Measurements from ENCODE around the gene PCDH9.

PCDH9 gene

DNA sequence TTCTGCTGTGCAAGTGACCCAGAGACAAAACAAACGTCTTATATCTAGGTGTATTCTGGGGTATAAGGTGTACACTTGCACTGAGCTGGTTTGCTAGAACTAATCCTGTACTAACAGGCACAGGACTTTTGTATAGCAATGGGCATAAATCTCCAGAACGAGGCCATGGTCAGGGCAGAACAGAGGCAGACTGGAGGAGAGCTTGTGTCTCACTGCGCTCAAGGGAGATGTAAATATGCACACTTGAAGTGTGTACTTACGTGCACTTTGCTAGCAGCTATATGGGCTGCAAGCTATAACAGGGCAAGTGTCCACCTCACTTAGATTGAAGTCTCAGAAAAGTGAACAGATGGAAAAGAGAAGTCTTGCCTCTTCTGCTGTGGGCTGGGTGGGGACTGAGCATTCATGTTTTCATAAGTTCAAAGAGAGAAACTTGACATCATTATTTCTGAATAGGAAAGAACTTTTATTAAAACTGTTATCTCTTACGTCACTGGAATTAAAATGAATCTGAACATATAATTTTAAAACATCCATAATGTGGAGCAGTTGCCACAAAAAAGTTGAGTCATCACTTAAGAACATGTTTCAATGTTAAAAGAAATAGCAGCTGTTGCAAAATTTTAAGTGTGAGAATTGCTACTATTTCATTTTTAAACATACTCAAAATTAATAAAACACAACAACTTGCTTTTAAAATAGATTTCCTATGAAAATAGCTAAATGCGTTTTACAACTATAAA, 888.3 kb downstream of the PCDH9 start:
- Histone ChIP-seq H3K56ac (ENCODE audit: low read length) (no peak overlapping the region), H3K4ac (ENCODE audit: low read depth, low read length) (no peak overlapping the region), H2BK15ac (replicated peaks; ENCODE audit: low read depth) (no peak overlapping the region), H3K9ac (ENCODE audit: low read length) (no peak overlapping the region), H4K8ac (ENCODE audit: low read depth, low read length) (no peak overlapping the region), H2AK5ac (ENCODE audit: low read length) (no peak overlapping the region), H3K4me1 (ENCODE audit: control insufficient read depth, low read depth, low read length) (no peaks in the 10 kb centered on the region), H3K36me3 (ENCODE audit: control insufficient read depth, insufficient read depth, low read length) (no peaks in the 10 kb centered on the region), H3K23ac (ENCODE audit: low read length) (no peak overlapping the region), H3K18ac (ENCODE audit: low read length) (no peak overlapping the region), H2BK120ac (ENCODE audit: low read depth, low read length) (no peak overlapping the region), H3K27me3 (ENCODE audit: insufficient read depth, low read length, poor library complexity) (no peaks in the 10 kb centered on the region), H3K79me2 (ENCODE audit: control insufficient read depth, insufficient read depth, low read length) (no peaks in the 10 kb centered on the region), H3K79me1 (ENCODE audit: low read length) (no peaks in the 10 kb centered on the region), H3K27ac (ENCODE audit: low read depth, low read length) (no peak overlapping the region), H2BK5ac (ENCODE audit: low read length) (no peak overlapping the region), H3K4me2 (ENCODE audit: low read length) (no peak overlapping the region), H3K4me3 (ENCODE audit: low read length) (no peak overlapping the region), H4K5ac (ENCODE audit: low read length) (no peak overlapping the region)
- 100% methylated on average over 1 of the region's 6 CpGs for WGBS (ENCODE audit: extremely low coverage, insufficient coverage, low lambda C conversion rate)
- DNase-seq: no peak

DNA sequence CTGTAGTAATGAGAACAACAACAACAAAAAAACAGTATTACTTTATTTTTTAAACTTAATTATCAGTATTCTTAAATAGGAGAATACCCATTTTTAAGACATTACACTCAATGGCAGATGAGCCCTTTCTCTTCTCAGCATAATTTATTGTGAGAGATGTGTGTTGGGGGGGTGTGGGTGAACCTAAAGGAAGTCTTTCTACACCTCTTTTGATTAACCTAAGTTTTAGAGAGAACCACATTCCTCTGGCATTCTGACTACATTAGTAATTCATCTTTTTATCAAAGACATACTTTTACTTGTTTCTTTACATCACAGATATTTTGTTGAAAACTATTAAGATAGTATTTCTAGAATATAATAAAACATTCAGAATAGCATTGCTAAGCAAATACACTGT, 890.9 kb downstream of the PCDH9 start:
- H4K8ac ChIP-seq (ENCODE audit: low read depth, low read length): no peak overlapping the region
- no peaks in the 10 kb centered on the region for H3K36me3 ChIP-seq (ENCODE audit: control insufficient read depth, insufficient read depth, low read length)
- no peak overlapping the region for H2AK5ac ChIP-seq (ENCODE audit: low read length)
- H3K23ac ChIP-seq (ENCODE audit: low read length): no peak overlapping the region
- H3K9ac ChIP-seq (ENCODE audit: low read length): no peak overlapping the region
- H3K4ac ChIP-seq (ENCODE audit: low read depth, low read length): no peak overlapping the region
- H3K56ac ChIP-seq (ENCODE audit: low read length): no peak overlapping the region
- H3K79me1 ChIP-seq (ENCODE audit: low read length): no peaks in the 10 kb centered on the region
- H4K5ac ChIP-seq (ENCODE audit: low read length): no peak overlapping the region
- no peak overlapping the region for H2BK5ac ChIP-seq (ENCODE audit: low read length)
- no peak overlapping the region for H3K4me2 ChIP-seq (ENCODE audit: low read length)
- no peak overlapping the region for H3K18ac ChIP-seq (ENCODE audit: low read length)
- no peaks in the 10 kb centered on the region for H3K79me2 ChIP-seq (ENCODE audit: control insufficient read depth, insufficient read depth, low read length)
- no peaks in the 10 kb centered on the region for H3K27me3 ChIP-seq (ENCODE audit: insufficient read depth, low read length, poor library complexity)
- no peak overlapping the region for H3K27ac ChIP-seq (ENCODE audit: low read depth, low read length)
- H2BK120ac ChIP-seq (ENCODE audit: low read depth, low read length): no peak overlapping the region
- H3K4me1 ChIP-seq (ENCODE audit: control insufficient read depth, low read depth, low read length): no peaks in the 10 kb centered on the region
- no peak overlapping the region for H3K4me3 ChIP-seq (ENCODE audit: low read length)
- no peak overlapping the region for H2BK15ac ChIP-seq (replicated peaks; ENCODE audit: low read depth)
- no peak for DNase-seq

DNA sequence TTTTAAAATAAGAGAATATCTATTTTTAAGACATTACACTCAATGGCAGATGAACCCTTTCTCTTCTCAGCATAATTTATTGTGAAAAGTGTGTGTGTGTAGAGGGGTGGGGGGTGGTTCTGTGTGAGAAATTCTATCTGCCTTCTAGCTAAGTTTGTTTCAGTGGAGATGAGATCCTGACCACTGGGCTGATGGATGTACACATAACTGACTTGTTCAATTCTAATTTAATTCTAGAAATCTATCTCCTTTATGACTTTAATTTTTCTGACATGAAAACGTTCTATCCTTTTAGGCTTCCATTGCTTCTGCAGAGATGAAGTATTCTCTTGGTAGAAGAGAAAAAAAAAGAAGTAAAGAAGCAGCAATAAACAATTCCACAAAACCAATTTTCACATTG, 891.6 kb downstream of the PCDH9 start:
- Histone ChIP-seq H3K18ac (ENCODE audit: low read length) (no peak overlapping the region), H2BK120ac (ENCODE audit: low read depth, low read length) (no peak overlapping the region), H3K4me2 (ENCODE audit: low read length) (no peak overlapping the region), H3K4me1 (ENCODE audit: control insufficient read depth, low read depth, low read length) (no peaks in the 10 kb centered on the region), H3K79me2 (ENCODE audit: control insufficient read depth, insufficient read depth, low read length) (no peaks in the 10 kb centered on the region), H2BK15ac (replicated peaks; ENCODE audit: low read depth) (no peak overlapping the region), H3K36me3 (ENCODE audit: control insufficient read depth, insufficient read depth, low read length) (no peaks in the 10 kb centered on the region), H3K79me1 (ENCODE audit: low read length) (no peaks in the 10 kb centered on the region), H3K4ac (ENCODE audit: low read depth, low read length) (no peak overlapping the region), H3K27ac (ENCODE audit: low read depth, low read length) (no peak overlapping the region), H3K23ac (ENCODE audit: low read length) (no peak overlapping the region), H3K27me3 (ENCODE audit: insufficient read depth, low read length, poor library complexity) (no peaks in the 10 kb centered on the region), H4K8ac (ENCODE audit: low read depth, low read length) (no peak overlapping the region), H3K56ac (ENCODE audit: low read length) (no peak overlapping the region), H3K9ac (ENCODE audit: low read length) (no peak overlapping the region), H3K4me3 (ENCODE audit: low read length) (no peak overlapping the region), H2BK5ac (ENCODE audit: low read length) (no peak overlapping the region), H4K5ac (ENCODE audit: low read length) (no peak overlapping the region), H2AK5ac (ENCODE audit: low read length) (no peak overlapping the region)
- WGBS (ENCODE audit: extremely low coverage, insufficient coverage, low lambda C conversion rate): no CpG with 5 or more reads among the region's 1 CpG
- no peak for DNase-seq

DNA sequence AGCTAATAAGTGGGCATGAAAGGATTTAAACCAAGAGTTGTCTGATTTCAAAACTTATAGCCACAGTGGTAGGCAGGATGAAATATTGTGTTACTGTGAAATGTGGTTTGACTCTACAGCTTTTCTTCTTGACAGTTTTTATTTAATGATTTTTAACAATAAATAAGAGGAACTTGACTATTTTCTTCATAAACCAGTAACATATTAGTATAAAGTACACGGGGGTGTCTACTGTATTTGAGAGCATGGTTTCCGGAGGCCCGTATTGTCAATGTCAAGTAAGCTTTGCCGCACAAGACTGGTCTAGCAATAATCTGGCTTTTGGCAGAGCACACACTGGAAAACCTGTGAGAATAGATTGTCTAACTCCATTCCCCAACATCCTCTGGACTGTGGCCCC, 894.5 kb downstream of the PCDH9 start:
- Histone ChIP-seq H3K4me1 (ENCODE audit: control insufficient read depth, low read depth, low read length) (no peaks in the 10 kb centered on the region), H2AK5ac (ENCODE audit: low read length) (no peak overlapping the region), H2BK120ac (ENCODE audit: low read depth, low read length) (no peak overlapping the region), H3K4ac (ENCODE audit: low read depth, low read length) (no peak overlapping the region), H3K56ac (ENCODE audit: low read length) (no peak overlapping the region), H4K5ac (ENCODE audit: low read length) (no peak overlapping the region), H3K9ac (ENCODE audit: low read length) (no peak overlapping the region), H2BK5ac (ENCODE audit: low read length) (no peak overlapping the region), H3K79me2 (ENCODE audit: control insufficient read depth, insufficient read depth, low read length) (no peaks in the 10 kb centered on the region), H3K79me1 (ENCODE audit: low read length) (no peaks in the 10 kb centered on the region), H4K8ac (ENCODE audit: low read depth, low read length) (no peak overlapping the region), H3K27ac (ENCODE audit: low read depth, low read length) (no peak overlapping the region), H3K27me3 (ENCODE audit: insufficient read depth, low read length, poor library complexity) (no peaks in the 10 kb centered on the region), H3K23ac (ENCODE audit: low read length) (no peak overlapping the region), H3K4me2 (ENCODE audit: low read length) (no peak overlapping the region), H3K4me3 (ENCODE audit: low read length) (no peak overlapping the region), H3K18ac (ENCODE audit: low read length) (no peak overlapping the region), H3K36me3 (ENCODE audit: control insufficient read depth, insufficient read depth, low read length) (no peaks in the 10 kb centered on the region), H2BK15ac (replicated peaks; ENCODE audit: low read depth) (no peak overlapping the region)
- WGBS (ENCODE audit: extremely low coverage, insufficient coverage, low lambda C conversion rate): no CpG with 5 or more reads among the region's 4 CpGs
- DNase-seq: no peak

DNA sequence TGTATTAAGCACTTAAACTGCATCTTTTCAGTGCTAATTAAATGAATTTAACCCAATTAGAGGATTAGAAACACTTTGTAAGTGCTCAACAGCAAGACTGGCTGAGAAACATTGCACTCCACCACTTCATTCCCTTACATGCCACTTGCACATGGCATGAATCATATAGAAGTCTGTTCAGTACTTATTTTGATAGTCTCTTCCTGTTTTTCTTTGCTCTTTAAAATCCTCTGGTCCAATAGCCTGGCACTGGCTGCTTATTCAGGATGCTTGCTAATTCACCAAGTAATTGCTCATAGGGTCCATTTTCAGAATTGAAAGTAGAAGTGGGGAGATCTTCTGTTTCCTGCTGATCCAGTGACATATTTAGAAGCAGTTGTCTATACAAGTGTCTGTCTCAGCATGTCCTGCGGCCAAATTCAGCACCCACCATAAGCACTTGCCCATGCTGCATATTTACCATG, 900.1 kb downstream of the PCDH9 start:
- H3K4me3 ChIP-seq (ENCODE audit: low read length): no peak overlapping the region
- H2AK5ac ChIP-seq (ENCODE audit: low read length): no peak overlapping the region
- H3K79me2 ChIP-seq (ENCODE audit: control insufficient read depth, insufficient read depth, low read length): no peaks in the 10 kb centered on the region
- H3K23ac ChIP-seq (ENCODE audit: low read length): no peak overlapping the region
- no peak overlapping the region for H2BK15ac ChIP-seq (replicated peaks; ENCODE audit: low read depth)
- H3K36me3 ChIP-seq (ENCODE audit: control insufficient read depth, insufficient read depth, low read length): no peaks in the 10 kb centered on the region
- no peak overlapping the region for H2BK5ac ChIP-seq (ENCODE audit: low read length)
- H4K5ac ChIP-seq (ENCODE audit: low read length): no peak overlapping the region
- H3K4me2 ChIP-seq (ENCODE audit: low read length): no peak overlapping the region
- H3K27me3 ChIP-seq (ENCODE audit: insufficient read depth, low read length, poor library complexity): no peaks in the 10 kb centered on the region
- no peak overlapping the region for H2BK120ac ChIP-seq (ENCODE audit: low read depth, low read length)
- H3K18ac ChIP-seq (ENCODE audit: low read length): no peak overlapping the region
- no peak for DNase-seq
- no CpG with 5 or more reads among the region's 1 CpG for WGBS (ENCODE audit: extremely low coverage, insufficient coverage, low lambda C conversion rate)
- H3K27ac ChIP-seq (ENCODE audit: low read depth, low read length): no peak overlapping the region
- no peak overlapping the region for H3K4ac ChIP-seq (ENCODE audit: low read depth, low read length)
- no peak overlapping the region for H3K56ac ChIP-seq (ENCODE audit: low read length)
- H4K8ac ChIP-seq (ENCODE audit: low read depth, low read length): no peak overlapping the region
- H3K4me1 ChIP-seq (ENCODE audit: control insufficient read depth, low read depth, low read length): no peaks in the 10 kb centered on the region
- no peak overlapping the region for H3K9ac ChIP-seq (ENCODE audit: low read length)
- no peaks in the 10 kb centered on the region for H3K79me1 ChIP-seq (ENCODE audit: low read length)

DNA sequence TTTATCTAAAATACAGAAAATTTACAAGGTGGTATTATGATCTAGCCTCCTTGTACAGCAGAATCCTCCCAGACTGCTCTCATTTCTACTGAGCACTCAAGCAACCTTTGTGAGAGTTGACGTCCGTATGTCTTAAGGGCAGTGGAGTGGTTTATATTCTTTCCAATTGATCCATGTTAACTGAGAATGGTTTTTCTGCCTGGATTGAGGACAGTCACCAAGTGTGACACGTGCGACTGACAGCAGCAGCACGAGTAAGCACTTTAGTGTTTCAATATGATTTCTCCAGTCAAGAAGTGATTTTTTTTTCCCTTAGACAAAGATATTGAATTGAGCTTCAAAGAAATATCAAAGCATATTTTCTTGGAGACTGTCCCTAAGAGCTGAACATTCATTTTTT, 901.7 kb downstream of the PCDH9 start:
- Histone ChIP-seq H3K4me1 (ENCODE audit: control insufficient read depth, low read depth, low read length) (no peaks in the 10 kb centered on the region), H2AK5ac (ENCODE audit: low read length) (no peak overlapping the region), H3K4ac (ENCODE audit: low read depth, low read length) (no peak overlapping the region), H3K79me2 (ENCODE audit: control insufficient read depth, insufficient read depth, low read length) (no peaks in the 10 kb centered on the region), H3K4me2 (ENCODE audit: low read length) (no peak overlapping the region), H2BK120ac (ENCODE audit: low read depth, low read length) (no peak overlapping the region), H3K23ac (ENCODE audit: low read length) (no peak overlapping the region), H3K18ac (ENCODE audit: low read length) (no peak overlapping the region), H3K79me1 (ENCODE audit: low read length) (no peaks in the 10 kb centered on the region), H3K27me3 (ENCODE audit: insufficient read depth, low read length, poor library complexity) (no peaks in the 10 kb centered on the region), H2BK15ac (replicated peaks; ENCODE audit: low read depth) (no peak overlapping the region), H4K8ac (ENCODE audit: low read depth, low read length) (no peak overlapping the region), H2BK5ac (ENCODE audit: low read length) (no peak overlapping the region), H3K56ac (ENCODE audit: low read length) (no peak overlapping the region), H3K27ac (ENCODE audit: low read depth, low read length) (no peak overlapping the region), H4K5ac (ENCODE audit: low read length) (no peak overlapping the region), H3K9ac (ENCODE audit: low read length) (no peak overlapping the region), H3K36me3 (ENCODE audit: control insufficient read depth, insufficient read depth, low read length) (no peaks in the 10 kb centered on the region), H3K4me3 (ENCODE audit: low read length) (no peak overlapping the region)
- no peak for DNase-seq
- WGBS (ENCODE audit: extremely low coverage, insufficient coverage, low lambda C conversion rate): no CpG with 5 or more reads among the region's 5 CpGs
